GM10248 (cell line): Measurements from ENCODE around the gene YTHDF2.

Experiments
- CTCF ChIA-PET: fragments of 300-600 bp; sonication (Branson Sonifier 250); formaldehyde crosslinking; extraction: SDS; loops from one replicate; lab custom pipeline; 2021; ENCODE audit warnings: antibody characterized with exemption; lab: Yijun Ruan, JAX
- POLR2A ChIA-PET: fragments of 350-650 bp; sonication (Branson Sonifier 250); formaldehyde crosslinking; extraction: SDS; loops from one replicate; lab custom pipeline; 2020; ENCODE audit warnings: antibody characterized with exemption; lab: Yijun Ruan, JAX
- DNase-seq: peaks from one replicate; pipeline ENCODE4 v3.0.0; 2012; ENCODE audit errors: extremely low spot score
- CTCF ChIP-seq: IDR thresholded peaks from 2 replicates; pipeline ENCODE4 v1.5.1; 2012; ENCODE audit warnings: mild to moderate bottlenecking, low read depth; ENCODE audit errors: extremely low read depth, missing control alignments, control extremely low read depth

Gene YTHDF2

GRCh38 chr1:28815533-28816185 is 78.9 kb downstream of the YTHDF2 start:
- no peak for DNase-seq
- ChIA-PET POLR2A (no interaction called here), CTCF (interaction anchor here (0.8 to 1.5 kb wide), 5 partner anchors 8 to 62 kb away, joined by 3 to 4 read pairs (median 3); no protein-coding TSS in a partner anchor)
- TF ChIP-seq CTCF: no peak

GRCh38 chr1:28817133-28817532 is 80.4 kb downstream of the YTHDF2 start:
- no peak for DNase-seq
- CTCF ChIA-PET: interaction anchor here (1.5 kb wide), 1 partner anchor 10 kb away, joined by 3 read pairs; no protein-coding TSS in a partner anchor
- no peak for TF ChIP-seq CTCF
- POLR2A ChIA-PET: no interaction called here

- ChIA-PET POLR2A (no interaction called here), CTCF (no interaction called here)
- TF ChIP-seq CTCF: no peak
- DNase-seq: no peak
Measured at GRCh38 chr1:28819020-28819419, 82.3 kb downstream of the YTHDF2 start.
